ENCODE results near the gene LRRN4CL. TPM values are rescaled to one million over a fixed set of nuclear protein-coding genes. Genes with fewer than 3 reads are reported as not detected.
A peak's percentile ranks its signal among the peaks of the same experiment; 100 is the strongest.

The LRRN4CL gene
- total and polyA plus RNA-seq, 9 of the 15 experiments (the other 6 are each of a cell fraction or from before 2014, with no cell fraction given): 0.03 to 0.11 (median 0.05) TPM; not detected in 4

- TF ChIP-seq CHD2 (IDR thresholded peaks at IDR 0.05; ENCODE audit: low read depth, low read length): peak; percentile 38; the same call in 1 of the 2 replicates
- TF ChIP-seq ATF7 (IDR thresholded peaks at IDR 0.05): no peak
- TF ChIP-seq ZNF740 (CRISPR knock-in tag; IDR thresholded peaks at IDR 0.05): peak; percentile 83
- TF ChIP-seq ZNF740 (tag; IDR thresholded peaks at IDR 0.05): peak in 1 of 2 experiments; percentile 78; a peak in 2 of 4 replicates
- peak in 1 of 2 experiments; percentile 35; a peak in 3 of 4 replicates for TF ChIP-seq SIN3A (IDR thresholded peaks at IDR 0.05; ENCODE audit: borderline replicate concordance in 2 of 2, control insufficient read depth in 1 of 2, low read depth in 2 of 2, low read length in 2 of 2)
- no peak for TF ChIP-seq CBFB (CRISPR knock-in tag; IDR thresholded peaks at IDR 0.05)
- TF ChIP-seq BDP1 (IDR thresholded peaks at IDR 0.05; ENCODE audit: insufficient read depth, insufficient read length): no peak
- TF ChIP-seq CCNT2 (IDR thresholded peaks at IDR 0.05; ENCODE audit: borderline replicate concordance, extremely low read depth, insufficient read length, low read depth, low read length): no peak
- TF ChIP-seq EGR1 (conservative IDR thresholded peaks at IDR 0.05): peak; percentile 70
- no peak for TF ChIP-seq NR1H2 (CRISPR knock-in tag; IDR thresholded peaks at IDR 0.05)
- TF ChIP-seq ZNF507 (tag; conservative IDR thresholded peaks at IDR 0.05): no peak
- no peak for TF ChIP-seq FOXO4 (CRISPR knock-in tag; IDR thresholded peaks at IDR 0.05)
- TF ChIP-seq TAF7 (tag; IDR thresholded peaks at IDR 0.05): 0 out of 2 replicates have a peak, but pooled peaks have one; percentile 34
- TF ChIP-seq ZNF232 (CRISPR knock-in tag; IDR thresholded peaks at IDR 0.05): no peak
- no peak for TF ChIP-seq LEF1 (IDR thresholded peaks at IDR 0.05)
- TF ChIP-seq SMARCA4 (IDR thresholded peaks at IDR 0.05): no peak
- peak; percentile 21; the same call in 1 of the 2 replicates for TF ChIP-seq ZKSCAN1 (IDR thresholded peaks at IDR 0.05; ENCODE audit: low read depth, low read length)
- no peak for TF ChIP-seq CTBP1 (IDR thresholded peaks at IDR 0.05; ENCODE audit: borderline replicate concordance)
- no peak for TF ChIP-seq ADNP (tag; IDR thresholded peaks at IDR 0.05)
- no peak for TF ChIP-seq IRF2 (CRISPR knock-in tag; IDR thresholded peaks at IDR 0.05)
- no peak for TF ChIP-seq MEIS2 (IDR thresholded peaks at IDR 0.05; ENCODE audit: partially characterized antibody)
- no peak for TF ChIP-seq NFIX (CRISPR knock-in tag; IDR thresholded peaks at IDR 0.05; ENCODE audit: low read depth)
- TF ChIP-seq TCF7 (IDR thresholded peaks at IDR 0.05; ENCODE audit: borderline replicate concordance): no peak
- TF ChIP-seq E2F6 (IDR thresholded peaks at IDR 0.05; ENCODE audit: borderline replicate concordance in 1 of 2, extremely low read depth in 1 of 2, insufficient read depth in 1 of 2, insufficient read length in 1 of 2, low read depth in 1 of 2, low read length in 1 of 2, poor library complexity in 1 of 2, severe bottlenecking in 1 of 2): no peak
- no peak for TF ChIP-seq KDM5B (IDR thresholded peaks at IDR 0.05; ENCODE audit: insufficient replicate concordance, low read depth, low read length)
- TF ChIP-seq MAFK (IDR thresholded peaks at IDR 0.05; ENCODE audit: low read length): no peak
- no peak for TF ChIP-seq ZNF79 (CRISPR knock-in tag; IDR thresholded peaks at IDR 0.05; ENCODE audit: low read depth)
These were observed 39.0 kb upstream of the LRRN4CL start, which contains the start of gene TTC9C (continued) for GRCh38 chr11:62728171-62728988.

Measured in K562 (cell line).